Activated B cell treated with CpG ODN at 0.5 μM for 24 hours (primary cell): Measurements from ENCODE around the gene PIM2. TPM values are rescaled to one million over a fixed set of nuclear protein-coding genes. Genes with fewer than 3 reads are reported as not detected.

Experiments used
- ATAC-seq: fragments of 200-7000 bp; cut with Tn5 transposase; one replicate; pipeline ENCODE4 v1.10.0; 2021; ENCODE audit warnings: low read depth, mild to moderate bottlenecking, moderate library complexity
- CTCF ChIA-PET: fragments of 350-600 bp; sonication (Branson Sonifier 250); formaldehyde crosslinking; loops from one replicate; lab custom pipeline; 2021; ENCODE audit warnings: antibody characterized with exemption; lab: Charles Lee
- POLR2A ChIA-PET: fragments of 350-600 bp; sonication (Branson Sonifier 250); formaldehyde crosslinking; loops from one replicate; lab custom pipeline; 2021; ENCODE audit warnings: antibody characterized with exemption; lab: Charles Lee
- DNase-seq: peaks from one replicate; pipeline ENCODE4 v3.0.0; 2022
- H3K27ac Mint-ChIP-seq: one replicate; pipeline ENCODE4 v1.8.0; 2020; ENCODE audit warnings: mixed read lengths
- H3K27me3 Mint-ChIP-seq: one replicate; pipeline ENCODE4 v1.8.0; 2021; ENCODE audit warnings: mixed read lengths
- H3K36me3 Mint-ChIP-seq: one replicate; pipeline ENCODE4 v1.8.0; 2021; ENCODE audit warnings: low read depth, mixed read lengths
- H3K4me1 Mint-ChIP-seq: one replicate; pipeline ENCODE4 v1.8.0; 2021; ENCODE audit warnings: mixed read lengths
- H3K4me3 Mint-ChIP-seq: one replicate; pipeline ENCODE4 v1.8.0; 2020; ENCODE audit warnings: mild to moderate bottlenecking, mixed read lengths
- H3K9me3 Mint-ChIP-seq: one replicate; pipeline ENCODE4 v1.8.0; 2020; ENCODE audit warnings: mixed read lengths
- intact Hi-C: fragments of 100-400 bp; cut with micrococcal nuclease; formaldehyde crosslinking; loops from one replicate; pipeline ENCODE4 v1.15.1; 2024
- total RNA-seq: library from RNA; stranded (reverse); gene quantifications from 2 replicates; pipeline ENCODE4 v1.2.3, GENCODE V29; 2022
- TF ChIP-seq, protein P1 (sequence below): fragments of 200-600 bp; IDR thresholded peaks from one replicate; pipeline ENCODE4 v1.8.0; 2022; ENCODE audit warnings: antibody characterized with exemption, mild to moderate bottlenecking

Gene PIM2
- total RNA-seq, 1 donor from 2014 or later = 351 TPM

DNA sequence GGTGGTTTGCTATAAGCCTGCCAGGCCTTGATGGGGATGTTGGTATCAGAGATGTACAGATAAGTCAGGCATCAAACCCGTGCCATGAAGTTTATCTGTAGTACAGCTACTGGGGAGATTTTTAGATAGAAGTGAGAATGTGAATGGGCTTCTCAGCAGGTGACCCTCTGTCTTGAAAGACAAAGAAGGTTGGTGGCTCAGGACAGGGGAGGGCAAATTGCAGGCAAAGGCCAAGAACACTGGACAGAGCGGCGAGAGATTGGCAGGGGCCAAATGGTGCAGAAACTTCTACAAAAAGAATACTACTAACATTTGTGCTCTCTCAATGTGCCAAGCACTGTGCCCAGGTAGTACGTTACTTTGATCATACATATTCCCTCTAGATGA, 1.9 kb upstream of the PIM2 start:
- POLR2A ChIA-PET = interaction anchor here (1.2 to 16.0 kb wide), 6 partner anchors 9 to 122 kb away, joined by 3 to 718 read pairs (median 13); partner anchors contain the start of genes HDAC6, OTUD5, PQBP1 and SLC35A2

DNA sequence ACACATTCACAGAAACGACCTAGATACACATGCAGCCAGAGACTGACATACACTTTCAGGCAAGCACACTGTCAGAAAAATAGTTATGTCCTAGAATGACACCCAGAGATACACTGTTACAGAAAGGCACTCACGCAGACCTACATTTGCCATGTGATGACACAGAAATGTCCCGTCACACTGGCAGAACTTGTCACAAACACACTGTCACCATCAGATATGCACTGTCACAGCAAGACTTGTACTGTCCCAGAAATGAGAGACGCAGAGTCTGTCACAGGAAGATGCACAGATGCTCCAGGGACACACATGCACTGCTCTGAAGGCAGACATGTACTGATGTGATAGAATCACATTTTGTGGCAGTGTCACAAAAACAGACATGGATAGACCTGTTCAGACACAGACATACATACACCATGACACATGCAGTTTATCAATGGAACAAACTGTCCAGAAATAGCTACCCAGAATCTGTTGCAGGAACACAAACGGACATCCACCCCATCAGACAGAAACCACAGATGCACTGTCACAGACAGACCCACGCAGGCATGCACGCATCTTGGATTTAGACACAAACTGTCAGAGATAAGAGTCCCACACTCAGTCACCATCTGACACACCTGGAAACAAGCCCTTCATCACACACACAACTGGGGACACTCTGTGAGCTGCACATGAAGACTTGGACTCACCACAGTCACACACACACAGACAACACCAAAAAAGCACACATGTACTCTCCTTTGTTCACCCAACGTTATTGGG, 1.3 kb upstream of the PIM2 start:
- Mint-ChIP-seq H3K27me3 (no peaks in the 10 kb centered on the region), H3K36me3 (peaks cover 65% of the 10 kb centered on the region), H3K4me3 (peak overlapping the region; percentile 97), H3K9me3 (no peaks in the 10 kb centered on the region), H3K4me1 (peaks cover 34% of the 10 kb centered on the region), H3K27ac (peak overlapping the region; percentile 95)
- DNase-seq = no peak
- ATAC-seq = no peak
- CTCF ChIA-PET = interaction anchor here (1.0 to 1.9 kb wide), 2 partner anchors 17 to 19 kb away, joined by 3 to 14 read pairs; no protein-coding TSS in a partner anchor
- POLR2A ChIA-PET = interaction anchor here (0.9 to 16.0 kb wide), 11 partner anchors 8 to 341 kb away, joined by 3 to 718 read pairs (median 8); partner anchors contain the start of genes HDAC6, OTUD5, PQBP1 and SLC35A2
- intact Hi-C loops = loop anchor here (1.0 to 10.0 kb wide), 9 partner anchors 8 to 1085 kb away; partner anchors contain the start of genes GRIPAP1, HDAC6, PQBP1 and SUV39H1
- TF ChIP-seq, protein P1, sequence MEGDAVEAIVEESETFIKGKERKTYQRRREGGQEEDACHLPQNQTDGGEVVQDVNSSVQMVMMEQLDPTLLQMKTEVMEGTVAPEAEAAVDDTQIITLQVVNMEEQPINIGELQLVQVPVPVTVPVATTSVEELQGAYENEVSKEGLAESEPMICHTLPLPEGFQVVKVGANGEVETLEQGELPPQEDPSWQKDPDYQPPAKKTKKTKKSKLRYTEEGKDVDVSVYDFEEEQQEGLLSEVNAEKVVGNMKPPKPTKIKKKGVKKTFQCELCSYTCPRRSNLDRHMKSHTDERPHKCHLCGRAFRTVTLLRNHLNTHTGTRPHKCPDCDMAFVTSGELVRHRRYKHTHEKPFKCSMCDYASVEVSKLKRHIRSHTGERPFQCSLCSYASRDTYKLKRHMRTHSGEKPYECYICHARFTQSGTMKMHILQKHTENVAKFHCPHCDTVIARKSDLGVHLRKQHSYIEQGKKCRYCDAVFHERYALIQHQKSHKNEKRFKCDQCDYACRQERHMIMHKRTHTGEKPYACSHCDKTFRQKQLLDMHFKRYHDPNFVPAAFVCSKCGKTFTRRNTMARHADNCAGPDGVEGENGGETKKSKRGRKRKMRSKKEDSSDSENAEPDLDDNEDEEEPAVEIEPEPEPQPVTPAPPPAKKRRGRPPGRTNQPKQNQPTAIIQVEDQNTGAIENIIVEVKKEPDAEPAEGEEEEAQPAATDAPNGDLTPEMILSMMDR = no peak

More for the DNA sequence above, 1.9 kb upstream of the PIM2 start:
- peak overlapping the region; percentile 97 for H3K4me3 Mint-ChIP-seq
- peaks cover 32% of the 10 kb centered on the region for H3K4me1 Mint-ChIP-seq
- H3K9me3 Mint-ChIP-seq = no peaks in the 10 kb centered on the region
- ATAC-seq = no peak
- TF ChIP-seq, protein P1 = no peak
- no peak for DNase-seq
- peak overlapping the region; percentile 95 for H3K27ac Mint-ChIP-seq
- CTCF ChIA-PET = interaction anchor here (1.0 to 1.9 kb wide), 2 partner anchors 17 to 19 kb away, joined by 3 to 14 read pairs; no protein-coding TSS in a partner anchor
- no peaks in the 10 kb centered on the region for H3K27me3 Mint-ChIP-seq
- H3K36me3 Mint-ChIP-seq = peaks cover 65% of the 10 kb centered on the region
- intact Hi-C loops = no loop called here

DNA sequence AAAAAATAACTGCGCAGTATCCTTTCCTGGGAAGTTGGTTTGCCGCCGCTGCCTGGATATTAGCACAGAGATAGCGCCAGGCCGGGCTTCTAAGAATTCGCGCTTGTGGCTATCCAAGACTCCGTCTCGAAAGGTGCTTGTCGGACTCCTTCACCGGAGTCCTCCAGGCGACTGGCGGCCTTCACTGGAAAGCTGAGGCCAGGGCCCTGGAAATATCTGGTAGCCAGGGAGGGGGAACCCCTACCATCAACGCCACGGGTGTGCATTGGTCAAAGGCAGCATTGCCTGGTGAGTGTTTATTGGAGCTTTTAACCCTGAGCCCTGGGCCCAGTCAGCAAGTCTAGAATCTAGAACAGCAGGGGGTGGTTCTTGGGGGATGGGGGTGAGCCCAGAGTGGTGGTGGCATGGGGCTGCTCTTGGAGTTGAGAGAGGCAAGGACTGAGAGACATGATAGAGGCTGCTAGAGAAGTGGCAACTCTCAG, 577 bp upstream of the PIM2 start:
- Mint-ChIP-seq H3K9me3 (no peaks in the 10 kb centered on the region), H3K27me3 (no peaks in the 10 kb centered on the region), H3K4me3 (peak overlapping the region; percentile 97), H3K36me3 (peaks cover 70% of the 10 kb centered on the region), H3K27ac (peak overlapping the region; percentile 95), H3K4me1 (peaks cover 39% of the 10 kb centered on the region)
- ChIA-PET CTCF (interaction anchor here (1.9 kb wide), 1 partner anchor 18 kb away, joined by 14 read pairs; no protein-coding TSS in a partner anchor), POLR2A (interaction anchor here (0.6 to 16.0 kb wide), 12 partner anchors 8 to 1354 kb away, joined by 3 to 718 read pairs (median 6); partner anchors contain the start of genes HDAC6, OTUD5, PQBP1 and TFE3)
- intact Hi-C loops = loop anchor here (1.0 to 10.0 kb wide), 9 partner anchors 9 to 1085 kb away; partner anchors contain the start of genes GRIPAP1, HDAC6, PQBP1 and SUV39H1
- DNase-seq (peak; percentile 25), ATAC-seq (peak; percentile 18)
- TF ChIP-seq, protein P1 = no peak

DNA sequence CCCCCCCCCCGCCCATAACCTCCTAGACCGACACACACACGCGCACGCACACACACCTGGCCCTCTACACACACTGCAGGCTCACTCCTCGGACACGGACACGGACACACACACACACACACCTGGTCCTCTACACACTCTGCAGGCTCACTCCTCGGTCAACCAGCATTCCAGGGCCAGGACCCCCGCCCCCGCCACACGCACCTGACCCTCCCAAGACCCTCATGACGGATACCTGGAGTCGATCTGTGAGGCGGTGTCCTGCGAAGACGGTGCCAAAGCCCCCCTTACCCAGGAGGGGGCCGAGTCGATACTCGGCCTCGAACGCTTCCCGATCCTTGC, 552 bp downstream of the PIM2 start:
- intact Hi-C loops = loop anchor here (2.0 to 10.0 kb wide), 4 partner anchors 84 to 1083 kb away; partner anchors contain the start of genes GRIPAP1, HDAC6 and ZNF81
- Mint-ChIP-seq H3K4me1 (peaks cover 46% of the 10 kb centered on the region), H3K27me3 (no peaks in the 10 kb centered on the region), H3K9me3 (no peaks in the 10 kb centered on the region), H3K27ac (peak overlapping the region; percentile 95), H3K4me3 (peak overlapping the region; percentile 97), H3K36me3 (peaks cover 69% of the 10 kb centered on the region)
- ChIA-PET POLR2A (interaction anchor here (0.7 to 16.0 kb wide), 6 partner anchors 10 to 1685 kb away, joined by 6 to 718 read pairs (median 10); partner anchors contain the start of gene TFE3), CTCF (interaction anchor here (1.0 kb wide), 1 partner anchor 19 kb away, joined by 3 read pairs; no protein-coding TSS in a partner anchor)
- no peak for ATAC-seq
- TF ChIP-seq, protein P1 = no peak
- DNase-seq = no peak
